HG02852 (cell line): Measurements from ENCODE around the gene GARIN5B.
"Not testable (repeated sequence)": the region's sequence is repeated elsewhere in the genome, so short reads cannot be mapped to it uniquely, and the experiment has no call there.

Experiments
- ATAC-seq: cut with Tn5 transposase; IDR thresholded peaks from one replicate; pipeline ENCODE4 v1.9.1; 2021; ENCODE audit warnings: mild to moderate bottlenecking, moderate library complexity; ENCODE audit not compliant: unreplicated experiment

Gene GARIN5B

GRCh38 chr19:55362990-55363716 is at the start of gene GARIN5B:
Gene GARIN5B (minus strand): TSS chr19:55363260. CDS start chr19:55363066, 194 bp downstream.
- ATAC-seq: no peak

DNA sequence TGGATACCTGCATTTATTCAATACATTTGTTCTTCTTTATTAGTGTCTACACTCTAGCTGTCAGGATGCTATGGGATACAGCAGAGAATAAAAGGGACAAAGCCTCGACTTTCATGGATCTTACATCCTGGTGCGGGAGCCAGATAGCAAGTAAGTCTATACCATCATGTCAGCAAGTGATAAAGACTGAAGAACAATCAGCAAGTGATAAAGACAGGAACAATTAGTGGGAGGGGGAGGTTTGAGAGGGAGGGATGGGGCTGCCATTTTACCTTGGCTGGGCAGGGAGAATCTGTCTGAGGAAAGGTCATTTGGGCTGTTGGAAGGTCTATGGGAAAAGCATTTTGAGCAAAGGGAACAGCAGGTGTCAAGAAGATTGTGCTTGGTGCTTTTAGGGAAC is 47.1 kb upstream of the GARIN5B start:
- ATAC-seq: no peak

- not testable (repeated sequence) for ATAC-seq
These were observed 46.1 kb upstream of the GARIN5B start for GRCh38 chr19:55409179-55409578.

DNA sequence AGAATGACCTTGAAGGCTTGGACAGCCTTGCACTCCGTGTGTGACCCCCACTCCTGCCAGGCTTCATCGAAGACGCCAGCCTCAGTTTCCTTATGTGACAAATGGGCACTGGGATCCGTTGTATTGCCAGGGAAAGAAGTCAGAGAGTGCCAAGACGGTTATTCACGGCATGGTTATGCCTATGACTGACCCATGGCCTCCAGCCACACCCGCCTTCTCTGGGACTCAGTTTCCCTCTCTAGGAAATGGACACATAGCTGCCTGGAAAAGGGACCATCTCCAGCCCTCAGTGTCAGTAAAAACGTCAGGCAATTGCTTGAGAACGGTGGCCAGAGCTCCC is 45.4 kb upstream of the GARIN5B start:
- ATAC-seq: no peak

GRCh38 chr19:55407800-55408532 is 44.9 kb upstream of the GARIN5B start:
- peak; percentile 76 for ATAC-seq

GRCh38 chr19:55407550-55407799 is 44.4 kb upstream of the GARIN5B start, which contains the start of gene UBE2S:
Gene UBE2S (minus strand): TSS chr19:55407788. CDS start chr19:55407589, 199 bp downstream.
- ATAC-seq: peak; percentile 16

- no peak for ATAC-seq
These were observed 43.9 kb upstream of the GARIN5B start for GRCh38 chr19:55406826-55407549.

DNA sequence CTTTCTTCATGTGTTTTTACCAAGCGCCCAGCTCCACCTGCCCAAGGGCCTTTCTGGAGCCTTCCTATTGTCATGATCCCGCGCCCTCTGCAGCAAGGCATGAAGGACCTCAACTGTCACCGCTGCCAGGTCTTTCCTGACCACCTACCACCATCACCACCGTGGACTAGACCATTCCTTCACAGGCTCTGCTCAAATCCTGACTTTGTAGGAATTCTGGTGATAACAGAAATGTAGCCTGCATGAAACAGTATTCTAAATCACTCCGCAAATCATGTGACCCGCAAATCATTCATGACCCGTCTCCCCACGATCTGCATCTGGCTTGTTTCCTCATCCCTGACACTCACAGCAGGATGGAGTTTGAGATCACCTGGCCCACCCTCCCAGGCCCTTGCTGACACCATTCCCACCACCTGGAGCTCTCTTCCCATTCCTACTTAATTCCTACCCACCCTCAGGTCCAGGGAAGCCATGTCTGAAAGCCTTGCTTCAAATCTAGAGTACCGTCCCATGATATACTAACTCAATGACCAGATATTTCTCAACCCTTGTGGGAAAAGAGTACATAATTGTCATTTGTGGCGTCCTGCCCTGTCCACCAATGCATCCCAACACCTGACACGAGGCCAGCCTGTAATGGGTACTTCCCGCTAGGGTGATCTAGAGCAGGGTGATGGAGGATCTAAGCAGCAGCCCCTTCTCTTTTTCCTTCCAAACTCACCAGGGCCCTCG is 43.2 kb upstream of the GARIN5B start:
- ATAC-seq: no peak

DNA sequence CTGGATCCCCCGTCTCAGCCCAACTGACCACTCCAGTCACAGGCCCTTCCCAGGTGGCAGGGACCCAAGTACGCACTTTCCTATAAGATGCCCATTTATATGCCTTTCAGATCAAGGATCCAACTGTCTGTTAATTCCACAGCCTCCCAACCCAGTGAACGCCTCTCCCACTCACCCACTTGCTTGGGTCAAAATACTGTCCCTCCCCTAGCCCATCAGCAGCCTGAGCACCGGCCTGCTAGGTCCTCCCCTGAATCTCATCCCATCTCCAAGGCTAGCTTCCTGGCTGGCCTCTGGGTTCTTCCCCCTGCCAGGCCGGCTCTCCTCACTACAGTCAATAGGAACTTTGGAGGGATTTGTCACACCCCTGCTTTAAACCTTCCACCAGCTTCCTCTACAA is 42.6 kb upstream of the GARIN5B start:
- ATAC-seq: no peak

DNA sequence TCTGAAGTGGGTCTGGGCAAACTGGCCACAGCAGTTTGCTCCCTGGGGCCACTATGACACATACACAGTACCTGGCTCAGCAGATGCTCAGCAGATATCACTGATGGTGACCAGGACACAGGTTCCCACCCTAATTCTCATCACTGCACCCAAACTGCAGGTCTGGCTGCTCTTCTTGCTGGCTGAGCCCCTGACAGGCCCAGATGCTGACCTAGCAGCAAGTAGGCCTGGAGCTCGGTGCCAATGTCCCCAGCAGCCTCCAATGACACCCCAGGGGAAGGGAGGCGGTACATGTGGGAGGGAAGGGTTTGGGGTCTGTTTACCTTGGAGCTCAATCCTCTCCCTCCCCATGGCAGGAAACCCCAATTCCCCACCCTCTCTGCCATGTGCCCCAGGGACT is 39.4 kb upstream of the GARIN5B start:
- no peak for ATAC-seq

- ATAC-seq: not testable (repeated sequence)
These were observed 38.3 kb upstream of the GARIN5B start for GRCh38 chr19:55401390-55401789.

DNA sequence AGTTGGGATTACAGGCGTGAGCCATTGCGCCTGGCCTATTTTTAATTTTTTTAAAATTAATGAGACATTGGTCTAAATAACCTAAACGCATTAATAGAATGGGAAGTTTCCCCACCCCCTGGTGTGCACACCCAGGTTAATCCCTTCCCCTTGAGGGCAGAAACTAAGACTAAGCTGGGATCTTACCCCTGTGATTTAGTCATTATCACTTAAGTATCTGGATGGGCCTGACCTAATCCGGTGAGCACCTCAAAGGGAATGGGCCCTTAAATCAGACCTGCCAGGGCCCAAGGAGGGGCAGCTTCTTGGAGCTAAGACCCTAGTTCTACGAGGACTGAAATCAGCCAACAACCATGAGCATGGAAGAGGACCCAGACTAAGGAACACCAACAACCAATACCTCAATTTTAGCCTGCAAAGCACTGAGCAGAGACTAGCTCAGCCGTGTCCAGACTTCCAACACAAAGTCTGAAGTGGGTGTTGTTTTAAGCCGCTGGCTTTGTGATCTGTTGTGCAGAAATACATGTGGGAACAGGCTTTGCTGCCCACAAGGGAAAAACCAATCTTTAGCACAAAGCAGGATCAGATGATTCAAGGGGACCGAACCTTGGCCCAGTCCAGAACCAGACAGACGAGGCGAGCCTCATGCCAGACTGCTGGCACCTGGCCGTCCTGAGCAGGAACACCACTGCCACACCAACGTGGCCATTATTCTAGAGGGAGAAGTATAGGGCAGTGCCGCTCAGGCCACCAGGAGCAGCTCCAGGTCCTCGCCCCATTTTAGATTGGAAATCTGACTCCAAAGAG is 37.4 kb upstream of the GARIN5B start:
- ATAC-seq: no peak

DNA sequence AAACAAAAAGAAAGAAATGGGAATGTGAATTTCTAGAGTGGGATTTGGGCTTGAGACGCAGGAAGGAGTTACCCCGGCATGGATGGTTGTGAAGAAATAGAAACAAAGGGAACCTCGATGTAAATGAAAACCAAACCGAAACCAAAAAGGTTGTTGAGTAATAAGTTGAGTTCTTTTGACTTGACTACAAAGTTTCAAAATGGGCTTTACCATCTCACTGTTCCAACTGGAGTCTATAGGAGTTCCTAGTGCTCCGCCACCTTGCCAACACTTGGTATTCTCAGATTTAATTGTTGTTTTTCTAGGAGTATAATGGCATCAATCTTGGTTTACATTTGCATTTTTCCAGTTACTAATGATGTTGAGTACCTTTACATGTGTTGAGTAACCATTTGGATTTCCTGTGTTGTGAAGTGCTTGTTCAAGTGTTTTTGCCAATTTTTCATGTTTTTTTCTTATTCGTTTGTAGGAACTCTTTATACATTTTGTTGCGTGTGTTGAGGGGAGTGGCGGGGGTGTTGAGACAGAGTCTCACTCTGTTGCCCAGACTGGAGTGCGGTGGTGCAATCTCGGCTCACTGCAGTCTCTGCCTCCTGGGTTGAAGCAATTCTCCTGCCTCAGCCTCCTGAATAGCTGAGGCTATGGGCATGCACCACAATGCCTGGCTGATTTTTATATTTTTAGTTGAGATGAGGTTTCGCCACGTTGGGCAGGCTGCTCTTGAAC is 35.3 kb upstream of the GARIN5B start:
- ATAC-seq: no peak

DNA sequence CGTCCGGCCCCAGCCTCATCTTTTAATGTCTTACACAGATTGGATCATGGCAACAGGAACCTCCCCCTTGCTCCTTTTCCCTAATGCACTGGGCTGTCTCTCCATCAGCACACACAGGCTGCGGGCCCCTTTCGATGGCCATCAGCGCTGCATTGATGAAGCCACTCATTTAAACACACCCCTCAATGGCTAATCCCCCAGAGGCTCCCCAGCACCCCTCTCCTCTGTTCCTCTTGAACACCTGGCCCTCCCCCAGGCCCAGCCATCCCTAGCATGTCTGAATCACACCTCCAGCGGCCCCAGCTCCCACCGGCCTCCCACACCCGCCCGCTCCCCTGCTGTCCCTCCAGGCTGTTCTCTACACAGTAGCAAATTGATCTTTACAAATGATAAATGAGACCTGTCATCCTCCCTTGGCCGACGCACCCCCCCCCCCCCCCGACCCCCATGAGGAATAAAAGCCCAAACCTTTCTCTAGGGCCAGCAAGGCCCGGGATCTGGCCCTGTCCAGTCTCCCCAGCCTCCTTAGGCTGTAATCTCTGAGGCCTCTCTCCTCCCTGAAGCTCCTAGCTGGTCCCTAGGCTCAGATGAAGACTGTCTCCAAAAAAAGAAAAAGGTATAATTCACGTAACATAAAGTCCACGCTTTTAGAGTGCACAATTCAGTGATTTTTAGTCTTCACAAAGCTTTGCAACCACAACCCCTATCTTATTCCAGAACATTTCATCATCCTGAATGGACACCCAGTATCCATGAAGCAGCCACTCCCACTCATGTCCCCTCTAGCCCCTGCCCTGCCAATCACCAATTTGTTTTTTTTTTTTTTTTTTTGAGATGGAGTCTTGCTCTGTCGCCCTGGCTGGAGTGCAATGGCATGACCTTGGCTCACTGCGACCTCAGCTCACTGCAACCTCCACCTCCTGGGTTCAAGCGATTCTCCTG is 30.0 kb upstream of the GARIN5B start:
- ATAC-seq: no peak

DNA sequence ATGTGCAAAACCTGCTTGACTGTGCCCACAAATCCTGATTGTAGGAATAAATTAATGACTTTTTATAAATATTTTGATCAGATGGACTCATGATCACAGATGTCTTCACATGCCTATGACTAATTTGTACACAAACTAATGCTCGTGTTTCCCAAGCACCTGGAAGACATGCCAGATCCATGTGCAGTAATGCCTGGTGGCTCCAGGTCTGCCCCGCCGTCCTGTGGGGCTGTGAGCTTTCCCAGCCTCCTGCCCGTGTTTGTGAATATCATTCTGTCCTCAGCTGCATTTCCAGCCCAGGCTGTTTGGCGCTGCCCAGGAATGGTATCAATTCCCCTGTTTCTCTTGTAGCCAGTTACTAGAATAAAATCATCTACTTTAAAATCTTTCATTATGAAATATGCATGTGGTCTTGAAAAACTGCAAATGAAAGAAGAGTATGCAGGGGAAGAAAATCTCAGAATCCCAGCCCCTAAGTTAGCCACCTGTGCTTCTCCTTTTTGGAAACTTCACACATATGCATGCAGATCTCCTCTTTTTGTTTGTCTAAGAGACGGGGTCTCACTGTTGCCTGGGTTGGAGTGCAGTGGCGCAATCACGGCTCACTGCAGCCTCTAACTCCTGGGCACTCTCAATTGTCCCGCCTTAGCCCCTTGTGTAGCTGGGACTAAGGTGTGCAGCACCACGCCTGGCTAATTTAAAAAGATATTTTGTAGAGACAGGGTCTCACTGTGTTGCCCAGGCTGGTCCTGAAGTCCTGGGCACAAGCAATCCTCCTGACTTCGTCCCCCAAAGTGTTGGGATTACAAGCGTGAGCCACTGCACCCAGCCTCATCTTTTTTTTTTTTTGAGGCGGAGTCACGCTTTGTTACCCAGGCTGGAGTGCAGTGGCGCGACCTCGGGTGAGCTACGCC is 28.9 kb upstream of the GARIN5B start:
- ATAC-seq: no peak

DNA sequence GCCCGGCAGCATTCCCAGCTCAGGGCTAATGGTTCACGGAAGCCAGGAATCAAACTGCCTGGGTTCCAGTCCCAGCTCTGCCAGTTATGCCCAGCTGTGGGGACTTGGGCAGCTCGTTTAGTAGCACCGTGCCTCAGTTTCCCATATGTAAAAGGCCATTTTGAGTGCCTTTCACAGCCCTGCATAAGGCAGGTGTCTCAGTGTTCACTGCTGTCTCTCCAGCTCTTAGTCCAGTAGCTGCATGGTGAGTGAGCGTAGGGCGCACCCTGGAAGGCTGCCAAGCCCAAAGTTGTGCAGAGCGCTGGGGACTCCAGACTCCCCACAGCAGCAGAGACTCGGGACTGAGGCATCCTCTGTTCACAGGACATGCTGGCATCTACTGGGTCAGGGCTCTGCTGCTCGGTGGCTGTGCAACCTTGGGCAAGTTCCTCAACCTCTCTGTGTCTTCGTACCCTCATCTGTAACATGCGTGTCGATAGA is 28.2 kb upstream of the GARIN5B start:
- ATAC-seq: no peak

GRCh38 chr19:55390461-55390880 is 27.4 kb upstream of the GARIN5B start:
- ATAC-seq: no peak
